ENCODE results near the gene C1orf159. TPM values are rescaled to one million over a fixed set of nuclear protein-coding genes. Genes with fewer than 3 reads are reported as not detected.

The C1orf159 gene
- total RNA-seq, 1 donor from 2014 or later = 8.0 TPM

DNA sequence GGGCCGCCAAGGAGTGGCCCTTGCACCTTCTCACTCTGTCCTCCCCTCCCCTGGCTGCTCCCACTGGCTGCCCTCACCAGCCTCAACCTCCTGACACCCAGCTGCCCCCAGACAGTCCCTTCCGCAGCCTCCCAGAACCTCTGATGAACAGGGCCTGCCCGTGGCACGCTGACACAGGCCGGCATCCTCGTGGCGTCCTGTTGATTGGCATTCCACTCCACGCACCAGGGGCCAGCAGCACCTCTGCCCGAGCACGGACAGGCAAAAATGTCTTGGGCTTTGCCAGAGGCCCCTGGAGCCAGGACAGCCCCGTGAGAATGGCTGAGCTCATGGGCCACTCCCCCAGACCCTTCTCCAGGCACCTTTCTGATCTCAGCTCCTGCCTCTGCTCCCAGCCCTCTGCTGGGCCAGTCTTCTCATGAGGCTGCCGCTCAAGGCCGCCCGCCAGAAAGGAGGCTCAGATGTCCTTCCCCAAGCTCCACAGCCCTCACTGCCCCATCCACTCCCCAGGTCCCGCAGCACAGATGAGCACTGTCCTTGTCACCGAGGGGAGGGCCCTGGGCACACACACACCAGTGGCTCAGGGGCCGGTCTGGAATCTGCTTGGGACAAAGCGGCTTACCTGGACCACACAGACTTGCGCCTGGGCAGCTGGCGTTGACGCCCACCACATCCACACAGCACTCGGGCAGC lies 26.0 kb downstream of the C1orf159 start:
- no peak overlapping the region for H3K4me3 Mint-ChIP-seq
- no peak overlapping the region for H2AFZ ChIP-seq (replicated peaks)
- H3K4me2 ChIP-seq = no peak overlapping the region
- no peak for DNase-seq (ENCODE audit: low spot score)
- H3K9me3 Mint-ChIP-seq = peaks cover 3% of the 10 kb centered on the region
- no peaks in the 10 kb centered on the region for H4K20me1 ChIP-seq (ENCODE audit: low read depth)
- no peak overlapping the region for H3K4me3 ChIP-seq
- H3K4me1 ChIP-seq = no peaks in the 10 kb centered on the region
- H3F3A ChIP-seq (ENCODE audit: low read depth) = no peaks in the 10 kb centered on the region
- H3K27me3 ChIP-seq = no peaks in the 10 kb centered on the region
- H3K36me3 ChIP-seq = no peaks in the 10 kb centered on the region
- no peaks in the 10 kb centered on the region for H3K9me3 ChIP-seq (ENCODE audit: low read depth)
- peaks cover 2% of the 10 kb centered on the region for H3K27me3 Mint-ChIP-seq (ENCODE audit: insufficient read depth, low read depth)
- H3K27ac Mint-ChIP-seq = no peak overlapping the region
- TF ChIP-seq EZH2 (IDR thresholded peaks at IDR 0.05) (no peak), CTCF (IDR thresholded peaks at IDR 0.05) (no peak), EZH2phosphoT487 (IDR thresholded peaks at IDR 0.05) (no peak)
- no peak overlapping the region for H3K27ac ChIP-seq
- peaks cover 3% of the 10 kb centered on the region for H3K4me1 Mint-ChIP-seq
- no peaks in the 10 kb centered on the region for H3K79me2 ChIP-seq (ENCODE audit: low read depth)
- no peak overlapping the region for H3K9ac ChIP-seq
- H3K36me3 Mint-ChIP-seq = peaks cover 5% of the 10 kb centered on the region

GRCh38 chr1:1088801-1089680 lies 26.8 kb downstream of the C1orf159 start:
- Mint-ChIP-seq H3K4me1 (peaks cover 3% of the 10 kb centered on the region), H3K4me3 (no peak overlapping the region), H3K27ac (no peak overlapping the region), H3K36me3 (peaks cover 5% of the 10 kb centered on the region), H3K27me3 (ENCODE audit: insufficient read depth, low read depth) (peaks cover 2% of the 10 kb centered on the region), H3K9me3 (no peaks in the 10 kb centered on the region)
- Histone ChIP-seq H3K27me3 (no peaks in the 10 kb centered on the region), H3K27ac (no peak overlapping the region), H3K4me3 (no peak overlapping the region), H3K79me2 (ENCODE audit: low read depth) (no peaks in the 10 kb centered on the region), H3K9ac (no peak overlapping the region), H3K4me1 (no peaks in the 10 kb centered on the region), H3K9me3 (ENCODE audit: low read depth) (no peaks in the 10 kb centered on the region), H3F3A (ENCODE audit: low read depth) (no peaks in the 10 kb centered on the region), H3K36me3 (no peaks in the 10 kb centered on the region), H3K4me2 (no peak overlapping the region), H2AFZ (replicated peaks) (no peak overlapping the region), H4K20me1 (ENCODE audit: low read depth) (no peaks in the 10 kb centered on the region)
- TF ChIP-seq EZH2phosphoT487 (IDR thresholded peaks at IDR 0.05) (no peak), EZH2 (IDR thresholded peaks at IDR 0.05) (no peak), CTCF (IDR thresholded peaks at IDR 0.05) (no peak)
- no peak for DNase-seq (ENCODE audit: low spot score)

- no peaks in the 10 kb centered on the region for H3K27me3 ChIP-seq
- no peak overlapping the region for H3K27ac ChIP-seq
- peaks cover 3% of the 10 kb centered on the region for H3K4me1 Mint-ChIP-seq
- no peak overlapping the region for H3K4me3 Mint-ChIP-seq
- H3K9me3 Mint-ChIP-seq = no peaks in the 10 kb centered on the region
- H3K4me3 ChIP-seq = no peak overlapping the region
- H3K9ac ChIP-seq = no peak overlapping the region
- H3K27ac Mint-ChIP-seq = no peak overlapping the region
- no peak overlapping the region for H3K4me2 ChIP-seq
- TF ChIP-seq EZH2phosphoT487 (IDR thresholded peaks at IDR 0.05) (no peak), CTCF (IDR thresholded peaks at IDR 0.05) (no peak), EZH2 (IDR thresholded peaks at IDR 0.05) (no peak)
- no peaks in the 10 kb centered on the region for H3K36me3 ChIP-seq
- no peaks in the 10 kb centered on the region for H3K4me1 ChIP-seq
- no peaks in the 10 kb centered on the region for H4K20me1 ChIP-seq (ENCODE audit: low read depth)
- no peak overlapping the region for H2AFZ ChIP-seq (replicated peaks)
- no peaks in the 10 kb centered on the region for H3K79me2 ChIP-seq (ENCODE audit: low read depth)
- no peaks in the 10 kb centered on the region for H3K9me3 ChIP-seq (ENCODE audit: low read depth)
- DNase-seq (ENCODE audit: low spot score) = no peak
- peaks cover 5% of the 10 kb centered on the region for H3K27me3 Mint-ChIP-seq (ENCODE audit: insufficient read depth, low read depth)
- H3K36me3 Mint-ChIP-seq = peaks cover 5% of the 10 kb centered on the region
- H3F3A ChIP-seq (ENCODE audit: low read depth) = no peaks in the 10 kb centered on the region
These were observed 27.7 kb downstream of the C1orf159 start for GRCh38 chr1:1088029-1088800.

Measured in neural progenitor cell (in vitro differentiated cells).